Measurements from ENCODE around the gene ATP5PB.

The ATP5PB gene

DNA sequence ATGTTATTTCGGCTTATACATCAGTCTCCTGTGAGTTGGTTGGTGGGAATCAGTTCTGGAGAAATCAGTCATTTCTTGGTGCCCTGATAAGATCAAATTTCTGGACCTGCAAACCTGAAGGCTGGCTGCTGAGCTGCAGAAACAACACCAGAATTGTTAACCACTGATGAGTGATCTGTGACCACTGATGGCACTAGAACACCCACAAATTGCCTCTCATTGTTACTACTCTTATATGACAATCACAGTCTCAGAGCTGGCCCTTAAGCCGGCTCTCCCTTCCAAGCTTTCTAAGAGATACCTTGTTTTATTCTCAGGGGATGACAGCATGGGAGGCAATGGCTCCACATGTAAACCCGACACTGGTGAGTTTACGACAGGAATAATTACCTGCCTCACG, 26.4 kb downstream of the ATP5PB start:
- peak; percentile 11 to 40 for DNase-seq (ENCODE audit: low read depth in 2 of 2)

- DNase-seq (ENCODE audit: low read depth in 2 of 2): no peak
Observed at GRCh38 chr1:111476214-111476613, 26.9 kb downstream of the ATP5PB start.

- DNase-seq (ENCODE audit: low read depth in 2 of 2): peak; percentile 12 to 20
Observed at GRCh38 chr1:111476761-111477309, 27.6 kb downstream of the ATP5PB start.

- DNase-seq (ENCODE audit: low read depth in 2 of 2): no peak
Observed at GRCh38 chr1:111480674-111481073, 31.4 kb downstream of the ATP5PB start.

DNA sequence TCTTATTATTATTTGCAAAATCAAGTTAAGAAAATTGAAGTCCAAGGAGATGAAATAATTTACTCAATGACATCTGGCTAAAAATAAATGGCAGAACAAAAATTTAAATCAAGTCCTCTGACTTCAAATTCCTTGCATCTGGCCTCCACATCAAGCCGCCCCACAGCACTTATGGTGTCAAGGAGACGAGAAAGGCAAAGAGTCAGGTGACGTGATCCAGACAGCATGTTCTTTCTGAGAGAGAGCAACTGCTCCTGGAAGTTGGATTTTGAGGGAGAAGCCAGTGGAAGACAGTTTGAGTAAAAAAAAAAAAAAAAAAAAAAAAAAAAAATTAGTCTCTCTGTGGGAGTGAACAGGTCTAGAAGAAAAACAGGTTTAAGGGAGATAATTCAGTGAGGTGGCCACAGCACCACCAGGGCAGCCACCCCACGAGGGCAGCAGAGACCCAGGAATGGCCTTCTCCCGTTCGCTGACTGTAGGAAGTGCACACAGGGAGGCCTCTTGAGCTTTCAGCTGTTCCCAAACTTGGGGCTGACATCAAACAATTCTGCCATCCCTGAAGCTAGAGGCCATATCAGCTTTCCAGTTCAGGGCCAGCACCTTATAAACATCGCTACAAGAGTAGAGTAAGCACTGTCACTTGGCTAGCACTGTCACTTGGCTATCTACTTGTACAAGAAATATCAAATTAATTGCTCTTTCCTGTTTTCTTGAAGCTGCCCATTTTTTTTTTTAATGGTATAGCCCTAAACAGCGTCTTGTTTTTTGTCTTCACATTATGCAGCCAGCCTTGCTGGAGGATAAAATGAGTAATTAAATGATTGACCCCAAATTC, 32.3 kb downstream of the ATP5PB start:
- DNase-seq (ENCODE audit: low read depth in 2 of 2): peak; percentile 47 to 50

DNA sequence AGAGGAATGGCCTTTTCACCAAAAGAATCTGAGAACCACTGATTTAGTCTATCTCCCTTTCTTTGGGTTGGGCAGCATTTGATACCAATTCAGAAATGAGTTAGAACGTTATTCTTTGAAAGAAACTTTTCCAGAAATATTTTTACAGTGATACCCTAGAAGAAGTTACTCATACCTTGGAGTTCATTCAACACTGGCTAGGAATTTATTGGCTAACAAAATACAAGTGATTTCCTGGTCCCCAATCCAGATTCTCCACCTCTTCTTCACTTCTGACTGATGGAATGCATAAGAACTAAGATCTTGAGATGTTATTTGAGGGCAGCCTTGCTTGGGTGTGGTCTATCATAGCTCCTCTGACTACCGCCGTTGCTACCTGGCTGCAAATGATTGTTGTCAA, 33.9 kb downstream of the ATP5PB start:
- DNase-seq (ENCODE audit: low read depth in 2 of 2): no peak

- DNase-seq (ENCODE audit: low read depth in 2 of 2): no peak
Observed at GRCh38 chr1:111483876-111484275, 34.6 kb downstream of the ATP5PB start.

DNA sequence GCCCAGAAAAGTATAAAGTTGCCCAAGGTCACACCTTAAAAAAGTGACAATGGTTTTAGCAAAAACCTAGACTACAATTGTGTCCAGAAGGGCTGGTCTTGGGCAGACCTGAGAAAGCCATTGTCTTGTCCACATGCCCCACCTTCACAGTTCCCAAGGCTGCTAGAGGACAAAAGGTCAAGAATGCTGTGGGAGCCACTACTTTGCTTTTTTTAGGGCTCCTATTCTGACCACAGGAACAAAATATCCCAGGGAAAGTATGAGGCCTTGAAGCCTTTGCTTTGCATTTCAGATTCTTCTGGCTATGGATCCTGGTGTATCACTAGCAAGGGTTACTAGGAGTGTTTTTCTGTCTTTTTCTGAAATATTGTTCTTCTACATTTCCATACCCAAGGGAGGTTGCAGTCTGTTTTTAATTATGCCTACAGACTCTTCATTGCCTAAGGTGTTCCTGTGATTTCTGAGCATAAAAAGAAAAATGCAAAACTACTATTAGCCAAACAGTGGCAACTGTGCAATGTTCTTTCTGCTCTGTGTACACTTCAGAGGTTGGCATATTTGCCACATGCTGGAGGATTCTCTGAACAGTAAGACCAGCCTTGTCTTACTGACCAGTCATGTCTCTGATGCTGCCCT, 35.2 kb downstream of the ATP5PB start:
- DNase-seq (ENCODE audit: low read depth in 2 of 2): no peak

DNA sequence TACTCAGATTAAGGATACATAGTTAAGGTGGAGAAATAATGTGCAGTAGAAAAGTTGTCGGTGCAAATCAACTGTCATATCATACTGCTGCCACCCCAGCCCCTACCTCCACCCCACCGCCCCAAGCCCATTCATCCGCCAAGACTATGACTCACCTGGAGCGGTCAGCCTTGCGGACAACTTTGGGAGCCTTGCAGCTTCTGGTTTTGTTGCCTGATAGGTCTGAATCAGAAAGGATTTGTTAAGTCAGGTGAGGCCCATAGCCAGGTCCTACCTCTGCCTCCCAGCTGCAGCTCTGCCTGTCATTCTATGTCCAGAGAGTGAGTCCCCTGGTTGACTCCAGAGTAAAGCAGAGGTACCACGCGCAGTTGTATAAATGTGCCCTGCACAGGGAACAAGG, 37.2 kb downstream of the ATP5PB start:
- DNase-seq (ENCODE audit: low read depth in 2 of 2): no peak

DNA sequence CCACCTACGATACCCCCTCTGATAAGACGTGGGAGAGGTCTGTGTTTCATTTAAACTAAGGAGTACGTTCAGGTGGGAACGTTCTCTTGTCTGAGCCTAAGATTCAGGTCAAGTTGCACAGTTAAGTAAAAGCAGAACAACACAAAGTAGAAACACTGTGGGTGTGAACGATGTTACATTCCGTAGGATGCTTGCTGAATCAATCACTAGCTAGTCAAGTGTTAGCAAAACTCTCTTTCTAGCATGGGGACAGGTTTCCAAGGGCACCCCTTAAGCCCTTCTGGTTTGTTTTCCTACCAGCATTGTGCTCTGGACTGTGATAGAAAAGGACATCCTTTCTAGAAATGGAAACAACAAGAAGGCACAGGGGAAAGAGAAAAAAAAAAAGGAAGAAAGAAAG, 37.9 kb downstream of the ATP5PB start:
- DNase-seq (ENCODE audit: low read depth in 2 of 2): no peak

GRCh38 chr1:111488669-111489068, 39.4 kb downstream of the ATP5PB start:
- no peak for DNase-seq (ENCODE audit: low read depth in 2 of 2)

DNA sequence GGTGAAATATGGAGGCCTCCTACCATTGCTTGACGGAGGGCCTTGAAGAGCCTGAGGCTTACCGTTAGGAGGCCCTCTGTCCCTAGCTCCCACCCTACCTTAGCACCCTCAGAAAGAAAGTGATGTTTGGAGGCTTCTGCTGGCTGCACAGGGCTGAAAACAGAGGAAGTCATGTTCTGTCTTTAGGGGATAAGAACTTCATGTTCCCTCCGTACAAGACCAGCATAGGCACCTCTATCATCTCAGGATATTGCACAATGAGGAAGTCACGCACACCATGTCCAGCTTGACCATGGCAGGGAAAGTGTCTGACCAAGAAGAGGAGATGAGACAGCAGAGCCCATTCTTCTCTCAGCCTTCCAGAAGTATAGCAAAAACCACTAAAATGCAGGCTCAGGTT, 40.3 kb downstream of the ATP5PB start:
- no peak for DNase-seq (ENCODE audit: low read depth in 2 of 2)

DNA sequence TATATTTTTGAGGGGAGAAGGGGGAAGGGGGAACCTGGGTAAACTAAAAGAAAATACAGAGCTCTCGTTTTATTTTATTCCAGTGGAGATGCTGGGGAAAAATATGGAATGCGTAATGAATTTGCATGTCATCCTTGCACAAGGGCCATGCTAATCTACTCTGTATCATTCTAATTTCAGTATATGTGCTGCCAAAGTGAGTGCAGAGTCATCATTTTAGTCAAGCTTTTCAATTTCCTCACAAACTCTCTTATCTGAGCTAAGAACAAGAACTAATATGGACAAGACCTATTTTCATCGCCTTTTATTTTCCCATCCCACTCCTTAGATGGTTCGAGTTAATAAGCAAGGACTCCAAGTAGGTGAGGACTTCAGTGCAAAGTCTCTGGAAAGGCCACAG, 41.0 kb downstream of the ATP5PB start:
- no peak for DNase-seq (ENCODE audit: low read depth in 2 of 2)

GRCh38 chr1:111491070-111491469, 41.8 kb downstream of the ATP5PB start:
- no peak for DNase-seq (ENCODE audit: low read depth in 2 of 2)

DNA sequence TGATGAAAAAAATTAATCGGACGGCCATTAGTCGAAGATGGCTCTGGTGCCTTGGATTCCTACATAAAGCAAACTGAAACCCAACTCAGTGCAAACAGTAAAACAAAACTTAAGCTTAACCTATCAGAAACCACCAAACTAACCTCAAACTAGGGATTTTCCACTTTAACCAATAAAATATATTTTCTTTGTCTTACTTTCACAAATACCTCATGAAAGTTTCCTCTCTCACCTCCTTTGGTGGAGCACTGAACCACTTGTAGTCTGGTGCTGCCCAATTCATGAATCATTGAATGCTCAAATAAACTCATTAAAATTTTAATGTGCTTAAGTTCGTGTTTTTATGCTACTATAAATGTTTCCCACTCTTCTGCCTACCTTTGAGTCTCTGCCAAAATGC, 47.1 kb downstream of the ATP5PB start:
- no peak for DNase-seq (ENCODE audit: low read depth in 2 of 2)

DNA sequence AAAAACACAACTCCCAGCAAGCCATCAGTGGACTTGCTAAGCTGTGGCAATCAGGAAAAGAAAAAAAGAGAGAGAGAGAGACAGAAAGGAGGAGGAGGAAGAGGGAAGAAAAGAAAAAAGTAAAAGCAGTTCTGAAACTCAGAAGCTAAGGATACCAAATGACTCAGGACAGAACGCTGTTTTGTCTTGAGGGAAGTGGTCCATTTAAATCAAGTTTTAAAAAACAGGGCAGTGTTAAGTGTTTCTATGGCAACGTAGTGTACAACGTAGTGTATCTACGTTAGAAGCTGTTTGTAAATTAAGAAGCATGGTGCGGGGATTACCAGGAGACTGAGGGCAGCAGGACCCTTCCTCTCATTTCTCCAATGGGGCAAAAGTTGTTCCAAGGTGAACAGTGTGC, 48.3 kb downstream of the ATP5PB start:
- DNase-seq (ENCODE audit: low read depth in 2 of 2): no peak

DNA sequence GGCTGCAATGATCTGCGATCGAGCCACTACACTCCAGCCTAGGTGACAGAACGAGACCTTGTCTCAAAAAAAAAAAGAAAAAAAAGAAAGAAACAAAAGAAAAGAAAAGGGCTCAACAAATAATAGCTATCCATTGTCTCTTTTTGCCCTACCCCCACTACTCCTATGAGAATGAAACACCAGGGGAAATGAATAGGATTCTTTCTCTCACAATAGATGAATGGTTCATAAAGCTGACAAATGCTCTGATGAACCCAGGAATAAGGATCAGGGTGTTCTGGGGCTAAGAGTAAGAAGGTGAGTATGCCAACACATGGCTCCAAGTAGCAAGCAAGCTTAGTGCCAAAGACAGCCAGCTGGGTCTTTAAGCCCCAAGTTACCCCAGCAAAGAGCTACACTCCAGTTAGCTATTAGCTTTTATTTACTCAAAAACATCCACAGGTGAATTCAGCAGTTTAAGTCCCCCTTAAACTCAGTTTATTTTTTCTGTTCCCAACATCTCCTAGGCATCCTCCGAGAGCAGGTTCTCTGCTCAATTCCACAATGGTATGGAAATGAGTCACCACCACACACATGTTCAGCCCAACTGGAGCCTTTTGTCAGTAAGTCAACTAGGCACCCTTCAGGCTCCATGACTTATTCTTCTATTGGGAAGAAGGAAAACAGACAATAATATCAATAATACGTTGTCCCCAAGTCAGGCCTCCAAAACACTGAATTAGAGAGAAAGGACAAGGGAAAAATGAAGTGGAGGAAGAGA, 49.9 kb downstream of the ATP5PB start:
- DNase-seq (ENCODE audit: low read depth in 2 of 2): no peak

GRCh38 chr1:111501645-111502044, 52.4 kb downstream of the ATP5PB start:
- no peak for DNase-seq (ENCODE audit: low read depth in 2 of 2)

GRCh38 chr1:111503585-111504060, 54.4 kb downstream of the ATP5PB start, which contains the start of the genes ADORA3 and TMIGD3:
Gene ADORA3, minus strand, starts transcription at chr1:111503633. Its CDS starts 279 bp downstream, at chr1:111503354.
Gene TMIGD3, minus strand, starts transcription at chr1:111503633. Its CDS starts 279 bp downstream, at chr1:111503354.
- no peak for DNase-seq (ENCODE audit: low read depth in 2 of 2)

- no peak for DNase-seq (ENCODE audit: low read depth in 2 of 2)
Observed at GRCh38 chr1:111504097-111504496, 54.8 kb downstream of the ATP5PB start.

DNA sequence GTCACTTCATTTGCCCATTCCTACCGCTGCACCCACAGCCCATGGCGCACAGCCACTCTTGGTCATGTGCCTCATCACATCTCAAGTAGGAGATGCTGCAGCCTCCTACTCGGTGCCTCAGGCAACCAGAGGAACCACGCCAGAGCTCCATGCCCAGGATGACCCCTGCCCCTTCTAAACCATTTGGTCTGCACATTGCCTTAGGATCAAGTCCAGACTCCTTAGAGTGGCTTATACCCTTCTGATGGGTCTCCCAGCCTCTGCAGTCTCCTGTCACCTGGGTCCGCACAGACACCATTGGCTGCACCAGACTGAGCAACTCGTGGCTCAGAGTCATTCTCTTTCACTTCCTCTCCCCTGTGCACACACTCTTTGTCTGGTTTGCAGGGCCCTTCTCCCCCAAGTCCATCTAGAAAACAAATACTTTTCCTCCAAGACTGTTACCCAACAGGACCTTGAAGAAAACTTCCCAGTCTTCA, 56.4 kb downstream of the ATP5PB start:
- DNase-seq (ENCODE audit: low read depth in 2 of 2): no peak

- no peak for DNase-seq (ENCODE audit: low read depth in 2 of 2)
Observed at GRCh38 chr1:111506561-111506960, 57.3 kb downstream of the ATP5PB start.

All from stimulated activated CD4-positive, alpha-beta T cell treated with anti-CD3 and anti-CD28 coated beads, Interleukin-4, amount 100 ng/mL, for 48 hours (primary cell).